Glomerular visceral epithelial cell (primary cell): ENCODE measurements around the gene MID1.

Experiments used
- DNase-seq: peaks from one replicate; pipeline ENCODE4 v3.0.0-alpha.2; 2016; ENCODE audit errors: extremely low spot score

MID1 gene

DNA sequence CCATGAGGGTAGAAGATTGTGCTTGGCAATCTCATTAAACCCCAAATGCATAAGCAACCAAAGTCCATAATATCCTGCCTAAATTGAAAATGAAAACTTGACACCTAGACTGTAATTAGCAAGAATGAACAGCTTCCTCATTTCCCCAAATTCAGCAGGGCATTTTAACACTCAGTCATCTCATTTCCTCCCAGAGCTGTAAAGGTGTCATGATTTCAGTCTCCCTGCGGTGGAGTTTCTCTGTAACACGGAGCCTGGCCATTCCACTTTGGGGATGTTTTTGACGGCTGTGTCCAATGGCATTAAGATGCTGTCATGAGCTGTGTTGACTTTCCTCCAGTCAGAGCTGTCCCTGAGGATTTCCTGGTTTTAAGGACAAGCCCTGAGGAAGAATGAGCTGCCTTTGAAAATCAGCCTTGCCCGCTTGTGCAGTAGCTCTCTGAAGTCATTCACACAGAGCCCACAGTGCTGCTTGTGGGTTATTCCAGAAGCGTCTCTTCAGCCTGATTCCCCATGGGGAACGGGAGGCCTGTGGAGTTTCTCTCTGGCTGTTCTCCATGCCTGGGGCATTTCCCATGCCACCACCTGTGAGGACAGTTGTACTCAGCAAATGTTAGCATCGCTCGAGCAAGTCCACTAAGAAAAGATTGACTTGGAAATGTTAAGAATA lies 187.0 kb downstream of the MID1 start:
- no peak for DNase-seq

GRCh38 chrX:10429908-10430307 lies 190.5 kb downstream of the MID1 start:
- no peak for DNase-seq

GRCh38 chrX:10427249-10427648 lies 193.1 kb downstream of the MID1 start:
- DNase-seq = no peak

- DNase-seq = no peak
Measured at GRCh38 chrX:10423716-10424115, 196.7 kb downstream of the MID1 start.

DNA sequence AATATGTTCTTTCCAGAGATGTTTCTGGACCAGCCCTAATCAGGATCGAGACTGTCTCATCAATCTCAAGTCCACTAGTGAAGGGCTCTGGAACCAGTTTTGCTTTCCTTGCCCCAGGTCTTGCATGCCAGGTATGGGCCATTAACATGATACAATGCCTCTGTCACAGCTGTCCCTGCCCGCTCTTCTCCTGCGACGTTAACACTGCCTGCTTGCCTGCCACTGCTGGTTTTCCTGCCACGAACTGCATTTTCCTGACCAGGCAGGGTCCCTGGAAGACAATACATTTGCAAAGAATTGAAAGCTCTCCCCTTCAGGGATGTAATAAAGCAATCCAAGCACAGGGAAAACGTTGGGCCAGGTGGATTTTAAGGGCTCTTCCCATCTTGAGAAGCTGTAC lies 200.3 kb downstream of the MID1 start:
- no peak for DNase-seq

DNA sequence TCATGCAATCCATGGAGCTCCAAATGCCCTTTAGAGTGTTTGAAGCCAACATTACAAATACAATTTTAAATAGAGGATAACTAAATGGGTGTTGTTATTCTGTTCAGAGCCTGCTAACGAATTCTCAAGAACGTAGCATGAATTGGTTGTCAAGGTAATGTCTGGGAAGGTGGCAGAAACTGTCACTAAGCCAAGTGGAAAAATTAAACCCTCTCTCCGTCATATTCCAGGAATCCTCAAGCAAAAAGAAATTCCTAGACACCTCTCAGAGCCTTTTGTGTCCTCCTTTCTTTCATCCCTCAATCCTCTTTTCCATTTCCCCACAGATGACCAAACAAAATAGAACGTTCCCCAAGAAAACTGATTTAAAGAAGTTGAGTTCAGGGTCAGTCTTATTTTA lies 204.0 kb downstream of the MID1 start:
- no peak for DNase-seq

GRCh38 chrX:10415306-10416001 lies 204.9 kb downstream of the MID1 start:
- DNase-seq = peak; percentile 54

DNA sequence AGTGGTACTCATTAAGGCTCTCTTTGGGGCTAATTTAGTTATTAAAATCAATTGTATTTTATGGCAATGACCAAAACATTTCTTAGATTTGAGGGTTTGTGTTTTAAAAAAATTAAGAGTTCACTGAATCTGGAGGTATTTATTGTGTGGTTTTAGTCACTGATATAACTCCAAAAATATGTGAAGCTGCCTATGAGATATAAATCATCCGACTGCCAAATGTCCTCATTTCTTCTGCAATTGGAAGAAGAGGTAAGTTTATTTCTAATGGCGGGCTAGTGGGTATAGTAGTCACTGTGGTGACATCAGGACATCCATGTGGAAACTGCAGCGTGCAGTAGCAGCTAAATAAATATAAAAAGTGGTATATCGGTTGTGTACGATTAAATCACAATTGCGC lies 205.5 kb downstream of the MID1 start:
- peak; percentile 55 for DNase-seq

DNA sequence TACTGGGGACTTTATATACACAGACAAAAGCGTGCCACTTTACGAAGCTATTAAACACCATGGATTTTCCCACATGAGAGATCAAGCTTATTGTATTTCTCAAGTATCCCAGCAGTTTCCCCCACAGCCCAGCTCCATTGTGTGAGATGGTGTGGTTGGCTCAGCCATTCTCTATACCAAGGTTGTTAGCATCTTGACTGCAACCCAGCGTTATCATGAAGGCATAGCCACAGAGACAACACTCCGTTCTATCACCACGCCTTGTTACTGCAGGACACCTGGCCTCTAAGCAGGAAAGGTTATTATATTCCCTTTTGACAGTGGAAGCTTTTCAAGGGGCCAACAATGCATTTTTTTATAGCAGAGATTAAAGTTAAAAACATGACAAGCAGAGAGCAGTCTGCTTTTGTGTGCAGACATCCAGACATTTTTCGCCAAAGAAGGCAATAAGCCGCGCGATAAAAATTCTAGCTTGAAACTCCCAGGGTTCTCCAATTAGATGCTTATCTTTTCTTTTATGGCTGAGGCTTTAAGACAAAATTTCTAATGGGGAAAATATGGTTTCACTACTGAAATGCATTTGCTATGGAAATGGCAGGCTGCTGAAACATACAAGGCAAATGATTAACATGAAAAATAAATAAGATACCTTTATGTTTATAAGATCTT lies 206.1 kb downstream of the MID1 start:
- DNase-seq = no peak

- DNase-seq = no peak
Measured at GRCh38 chrX:10404436-10404835, 215.9 kb downstream of the MID1 start.

DNA sequence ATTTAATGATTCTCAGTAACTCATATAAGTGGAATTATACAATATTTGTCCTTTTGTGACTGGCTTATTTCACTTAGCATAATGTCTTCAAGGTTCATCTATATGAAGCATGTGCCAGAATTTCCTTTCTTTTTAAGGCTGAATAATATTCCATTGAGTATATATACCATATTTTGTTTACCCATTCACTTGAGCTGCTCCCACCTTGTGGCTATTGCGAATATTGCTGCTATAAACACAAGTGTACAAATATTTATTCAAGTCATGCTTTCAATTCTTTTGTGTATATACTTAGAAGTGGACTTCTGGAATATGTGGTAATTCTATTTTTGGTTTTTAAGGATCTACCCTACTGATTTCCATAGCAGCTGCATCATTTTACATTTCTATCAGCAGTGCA lies 219.1 kb downstream of the MID1 start:
- no peak for DNase-seq

DNA sequence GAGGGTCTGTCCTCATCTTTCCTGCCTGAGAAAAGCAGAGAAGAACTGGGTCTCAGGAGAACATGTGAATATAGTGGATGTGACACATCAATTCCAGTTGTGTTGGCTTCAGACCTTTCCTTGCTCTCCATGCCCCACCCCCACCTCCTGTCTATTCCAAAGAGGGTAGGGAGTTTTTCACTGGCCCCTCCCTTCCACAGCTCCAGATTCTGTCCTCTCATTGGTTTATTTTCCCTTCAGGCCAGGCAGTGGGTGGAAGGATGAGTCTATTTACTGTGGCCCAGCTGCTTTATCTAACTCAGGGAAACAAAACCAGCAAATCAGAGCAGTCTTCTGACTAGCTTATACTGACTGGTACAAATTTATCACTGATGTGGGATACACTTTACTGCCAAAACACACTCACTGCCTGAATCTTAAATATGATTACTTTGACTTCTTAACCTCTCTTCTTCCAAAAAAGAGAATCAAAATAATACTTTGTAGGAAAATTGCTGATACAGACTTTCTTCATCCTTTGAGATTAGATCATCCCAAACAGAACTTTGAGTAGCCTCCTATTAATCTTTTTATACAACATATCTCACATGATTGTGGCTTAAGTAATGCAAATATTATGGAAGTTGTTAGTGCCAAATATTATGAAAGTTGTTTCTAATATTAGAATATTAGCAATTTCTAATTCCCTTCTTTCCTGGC lies 221.2 kb downstream of the MID1 start:
- no peak for DNase-seq

DNA sequence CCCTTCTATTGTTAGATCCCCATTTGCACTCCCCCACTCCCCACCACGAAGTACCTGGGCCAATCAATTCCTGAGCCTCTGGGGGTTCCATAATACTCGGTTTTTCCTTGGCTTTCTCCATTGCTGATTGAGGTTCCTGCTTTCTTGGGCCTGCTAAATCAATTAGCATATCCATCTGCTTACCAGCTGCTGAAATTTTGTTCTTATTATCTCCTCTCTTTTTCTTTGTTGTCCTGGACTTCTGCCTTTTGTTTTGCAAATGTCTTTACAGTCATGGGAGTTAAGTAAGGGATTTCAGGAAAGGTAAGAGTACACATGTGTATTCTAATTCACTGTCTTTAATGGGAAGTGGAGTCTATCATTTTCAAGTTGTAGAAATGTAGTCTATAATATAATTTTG lies 222.2 kb downstream of the MID1 start:
- DNase-seq = no peak

DNA sequence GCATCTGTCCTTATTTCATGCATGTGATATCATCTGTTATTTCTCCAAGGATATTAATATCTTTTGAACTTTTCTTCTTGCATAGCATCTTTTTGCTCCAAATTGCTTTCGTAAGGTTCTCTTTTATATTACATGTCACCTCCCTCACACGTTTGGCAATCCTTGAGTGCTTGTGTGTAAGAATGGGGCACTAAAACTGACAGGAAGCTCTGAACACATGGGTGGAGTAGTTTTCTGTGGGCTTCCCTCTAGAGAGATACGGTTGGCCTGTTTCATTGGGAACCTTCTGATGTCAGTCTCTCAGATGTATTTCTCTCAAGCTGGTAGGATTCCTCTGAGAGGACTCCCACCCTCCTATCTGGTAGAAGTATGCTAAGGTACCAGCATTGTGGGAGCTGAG lies 223.0 kb downstream of the MID1 start:
- no peak for DNase-seq

GRCh38 chrX:10395643-10396042 lies 224.7 kb downstream of the MID1 start:
- DNase-seq = no peak
